ENCODE measurements around the gene CKAP5. TPM values are rescaled to one million over a fixed set of nuclear protein-coding genes. Genes with fewer than 3 reads are reported as not detected.
A peak's percentile ranks its signal among the peaks of the same experiment; 100 is the strongest.

Gene CKAP5
- total RNA-seq, 1 donor from 2014 or later = 31.5 TPM

DNA sequence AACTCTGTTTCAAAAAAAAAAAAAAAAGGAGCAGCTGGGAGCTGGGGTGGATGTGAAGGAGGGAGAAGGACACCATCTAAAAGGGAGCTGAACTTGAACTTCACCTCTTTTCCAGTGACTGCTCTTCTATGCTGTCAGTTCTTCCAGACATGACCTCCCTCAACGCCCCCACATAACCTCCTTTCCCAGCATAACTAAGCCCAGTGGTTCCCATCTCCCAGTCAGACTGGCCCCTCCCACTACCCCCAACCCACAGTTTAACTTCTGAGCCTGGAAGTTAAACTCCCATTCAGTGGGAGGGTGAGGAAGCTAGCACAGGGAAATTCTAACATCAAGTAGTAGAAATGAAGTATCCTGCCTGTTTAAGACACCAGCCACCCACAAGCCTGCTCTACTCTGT is 147.5 kb downstream of the CKAP5 start:
- no peak for DNase-seq (ENCODE audit: low spot score)

GRCh38 chr11:46697723-46698122 is 148.4 kb downstream of the CKAP5 start:
- no peak for DNase-seq (ENCODE audit: low spot score)

GRCh38 chr11:46697303-46697702 is 148.8 kb downstream of the CKAP5 start:
- DNase-seq (ENCODE audit: low spot score) = peak; percentile 77

- no peak for DNase-seq (ENCODE audit: low spot score)
These were observed 149.9 kb downstream of the CKAP5 start for GRCh38 chr11:46696212-46696558.

DNA sequence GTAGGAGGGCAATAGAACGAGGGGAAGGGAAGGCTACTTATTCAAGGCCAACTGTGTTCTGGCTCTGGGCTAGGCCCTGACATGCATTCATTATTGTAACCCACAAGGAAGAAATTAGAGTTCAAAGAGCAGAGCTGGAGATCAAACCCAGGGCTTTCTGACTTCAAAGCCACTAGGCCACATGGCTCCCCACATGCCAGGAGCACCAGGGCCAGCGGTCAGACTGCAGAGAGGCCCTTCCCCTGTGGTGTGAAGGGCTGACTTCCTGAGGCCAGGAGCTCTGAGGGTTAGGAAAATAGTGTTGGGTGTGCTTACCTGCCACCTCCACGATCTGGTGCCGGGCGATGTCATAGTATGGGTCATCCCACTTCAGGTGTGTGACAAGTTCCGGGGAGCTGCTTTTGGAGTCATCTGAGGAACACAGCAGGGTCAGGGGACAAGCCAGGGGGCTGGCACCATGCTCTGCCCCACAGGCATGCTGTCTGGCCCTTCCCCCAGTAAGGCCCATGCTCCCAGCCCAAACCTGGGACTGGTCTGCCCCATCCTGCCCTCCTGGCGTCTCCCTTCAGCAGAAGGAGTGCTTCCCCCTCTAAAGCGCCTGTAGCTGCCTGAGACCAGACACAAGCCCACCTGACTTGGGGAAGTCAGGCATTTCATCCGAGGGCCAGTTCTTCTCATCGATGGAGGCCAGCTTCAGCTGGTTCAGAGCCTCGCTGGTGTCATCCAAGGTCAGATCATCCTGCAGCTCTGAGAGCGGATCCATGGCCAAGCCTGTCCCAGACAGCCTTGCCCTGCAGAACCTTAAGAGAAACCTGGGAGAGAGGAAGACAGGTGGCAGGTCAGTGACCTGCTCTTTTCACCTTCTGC is 150.5 kb downstream of the CKAP5 start:
- no peak for DNase-seq (ENCODE audit: low spot score)

- DNase-seq (ENCODE audit: low spot score) = no peak
These were observed 151.5 kb downstream of the CKAP5 start for GRCh38 chr11:46694607-46695006.

- DNase-seq (ENCODE audit: low spot score) = no peak
These were observed 152.0 kb downstream of the CKAP5 start for GRCh38 chr11:46694072-46694471.

DNA sequence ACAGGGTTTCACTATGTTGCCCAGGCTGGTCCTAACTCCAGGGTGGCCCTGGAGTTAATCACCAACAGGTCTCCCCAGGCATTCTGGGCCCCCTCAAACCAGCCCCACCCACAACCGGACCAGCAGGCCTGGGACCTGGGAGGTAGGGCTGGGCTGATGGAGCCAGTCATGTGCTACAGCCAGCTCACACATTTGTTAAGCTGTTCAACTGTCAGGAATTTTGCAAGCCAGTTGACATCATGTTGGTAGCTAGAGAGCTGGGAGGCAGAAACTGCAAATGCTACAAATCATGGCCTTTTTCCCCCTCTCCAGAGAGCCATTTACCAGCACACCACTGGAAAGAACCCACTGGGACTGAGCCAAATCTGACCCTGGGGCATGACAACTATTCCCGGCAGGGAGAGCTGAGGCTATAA is 152.5 kb downstream of the CKAP5 start:
- DNase-seq (ENCODE audit: low spot score) = peak; percentile 54

Other genes with a start within 250 kb of the CKAP5 start
- gene HARBI1, start 229.1 kb downstream of the CKAP5 start, total RNA-seq (ENCODE audit: insufficient read depth, low replicate concordance) = 0.24 TPM
- gene ATG13, start 228.7 kb downstream of the CKAP5 start, total RNA-seq (ENCODE audit: insufficient read depth, low replicate concordance) = 37.6 TPM
- 41.9 TPM for gene ARHGAP1, start 145.7 kb downstream of the CKAP5 start, total RNA-seq (ENCODE audit: insufficient read depth, low replicate concordance)
- 4.1 TPM for gene ZNF408, start 145.2 kb downstream of the CKAP5 start, total RNA-seq (ENCODE audit: insufficient read depth, low replicate concordance)
- gene F2, start 127.1 kb downstream of the CKAP5 start, total RNA-seq (ENCODE audit: insufficient read depth, low replicate concordance) = not detected
- 4.1 TPM for gene LRP4, start 72.3 kb upstream of the CKAP5 start, total RNA-seq (ENCODE audit: insufficient read depth, low replicate concordance)
- 51.8 TPM for gene CSTPP1, start 90.5 kb upstream of the CKAP5 start, total RNA-seq (ENCODE audit: insufficient read depth, low replicate concordance)